K562 (cell line): ENCODE results near the gene ITGAE. TPM values are rescaled to one million over a fixed set of nuclear protein-coding genes. Genes with fewer than 3 reads are reported as not detected.

ENCODE experiments used
- ATAC-seq: fragments of 200-7000 bp; cut with Tn5 transposase; 3 replicates; pipeline ENCODE4 v1.9.1; 2020; ENCODE audit warnings: moderate library complexity
- BruUV-seq: library from RNA; stranded (reverse); fragments of 400-500 nt; replicated peaks from 2 replicates; lab custom pipeline; 2021; lab: Mats Ljungman, UMichigan
- CTCF ChIA-PET: fragments of 300-600 bp; formaldehyde crosslinking; extraction: SDS; loops from one replicate; lab custom pipeline; 2021; ENCODE audit warnings: low intra/inter-chr PET ratio; lab: Yijun Ruan, JAX
- POLR2A ChIA-PET: fragments of 300-600, 350-650 bp; sonication (Branson Sonifier 250); formaldehyde crosslinking; extraction: SDS; loops from one replicate; lab custom pipeline; 2021; ENCODE audit warnings: antibody characterized with exemption, inconsistent platforms; lab: Yijun Ruan, JAX
- DNase-seq, 4 experiments: peaks; one replicate each; pipeline versions ENCODE4 v3.0.0 to v3.0.0-alpha.2; 2011 to 2018; ENCODE audit warnings: low spot score in 3 of 4, mixed read lengths in 3 of 4; ENCODE audit errors: extremely low read depth in 1 of 4
- FAIRE-seq: peaks from 2 replicates; lab custom pipeline; 2011; peaks lifted over from hg19 to GRCh38; lab: Jason Lieb, UNC
- H2AFZ ChIP-seq: 2 replicates; pipeline ENCODE4 v1.6.0; 2011; ENCODE audit warnings: low read depth, low read length, control low read depth, inconsistent platforms
- H3K27ac ChIP-seq: fragments of 200-600 bp; 3 replicates; pipeline ENCODE4 v1.8.0; 2011; ENCODE audit warnings: low read depth, mild to moderate bottlenecking, control low read depth, inconsistent platforms, low read length, moderate library complexity, mixed read lengths; ENCODE audit errors: extremely low read depth
- H3K27me3 ChIP-seq, 2 experiments: fragments of 300-600 bp in 1 of 2; 2 replicates in 1 of 2; 3 replicates in 1 of 2; pipeline versions ENCODE4 v1.6.0 to v1.8.0; 2011; ENCODE audit warnings: inconsistent platforms in 2 of 2, low read length in 2 of 2, mild to moderate bottlenecking in 1 of 2, mixed read lengths in 1 of 2, moderate library complexity in 1 of 2; ENCODE audit not compliant: control insufficient read depth in 2 of 2, insufficient read depth in 2 of 2
- H3K36me3 ChIP-seq: fragments of 300-600 bp; 3 replicates; pipeline ENCODE4 v1.8.0; 2011; ENCODE audit warnings: mild to moderate bottlenecking, low read length, inconsistent platforms; ENCODE audit not compliant: control insufficient read depth, insufficient read depth
- H3K4me1 ChIP-seq, 2 experiments: fragments of 200-600 bp in 1 of 2; replicated peaks in 1 of 2; 2 replicates in 1 of 2; 3 replicates in 1 of 2; pipeline versions ENCODE4 v1.5.1 to v1.8.0; 2011; ENCODE audit warnings: inconsistent platforms in 2 of 2, low read length in 2 of 2, mild to moderate bottlenecking in 1 of 2, mixed read lengths in 1 of 2, moderate library complexity in 1 of 2; ENCODE audit not compliant: control insufficient read depth in 2 of 2, insufficient read depth in 2 of 2
- H3K4me2 ChIP-seq: 2 replicates; pipeline ENCODE4 v1.6.1; 2011; ENCODE audit warnings: low read length, control low read depth, inconsistent platforms, mixed read lengths; ENCODE audit not compliant: insufficient read depth
- H3K4me3 ChIP-seq: fragments of 200-600 bp; sonication (generic), shearing (Covaris generic); 2 replicates; pipeline ENCODE4 v1.5.1; 2016; ENCODE audit warnings: control low read depth, inconsistent platforms
- H3K79me2 ChIP-seq: fragments of 200-600 bp; 3 replicates; pipeline ENCODE4 v1.8.0; 2011; ENCODE audit warnings: low read length, inconsistent platforms; ENCODE audit not compliant: control insufficient read depth, insufficient read depth
- H3K9ac ChIP-seq, 2 experiments: 2 replicates each; pipeline versions ENCODE4 v1.6.0 to v1.6.1; 2011; ENCODE audit warnings: low read depth in 2 of 2, low read length in 2 of 2, control low read depth in 1 of 2, inconsistent platforms in 1 of 2, mild to moderate bottlenecking in 1 of 2, mixed read lengths in 1 of 2; ENCODE audit not compliant: insufficient read depth in 1 of 2
- H3K9me1 ChIP-seq: one replicate; pipeline ENCODE4 v1.6.0; 2011; ENCODE audit warnings: inconsistent platforms, mild to moderate bottlenecking, low read length, moderate library complexity; ENCODE audit not compliant: control insufficient read depth, insufficient read depth
- H3K9me3 ChIP-seq: replicated peaks from 2 replicates; pipeline ENCODE4 v1.5.1; 2011; ENCODE audit warnings: low read depth, low read length, inconsistent platforms; ENCODE audit not compliant: control insufficient read depth, insufficient read depth
- H4K20me1 ChIP-seq: replicated peaks from 2 replicates; pipeline ENCODE4 v1.6.1; 2011; ENCODE audit warnings: low read length, inconsistent platforms, mixed read lengths; ENCODE audit not compliant: control insufficient read depth, insufficient read depth
- KLF6 ChIP-seq: fragments of 250-450 bp; sonication (Bioruptor Pico); IDR thresholded peaks from 2 replicates; pipeline ENCODE4 v1.4.0; 2020; ENCODE audit warnings: mild to moderate bottlenecking, moderate library complexity, borderline replicate concordance
- RAD21 ChIP-seq, 2 experiments: fragments of 250-450 bp in 1 of 2; fragments of 450-650 bp in 1 of 2; sonication (Bioruptor Pico) in 1 of 2; formaldehyde crosslinking in 1 of 2; IDR thresholded peaks in 1 of 2; conservative IDR thresholded peaks in 1 of 2; 2 replicates each; pipeline versions ENCODE4 v1.4.0 to v1.8.0; 2020 to 2022; ENCODE audit warnings: mild to moderate bottlenecking in 2 of 2, moderate library complexity in 1 of 2
- TRIM28 ChIP-seq: fragments of 450-650 bp; IDR thresholded peaks from 2 replicates; pipeline ENCODE4 v1.6.1; 2017
- WGBS: fragments of 100-300 bp; shearing (Covaris generic); methylation state at CpG from one replicate; pipeline ENCODE4 v1.1.6; 2016; ENCODE audit warnings: low coverage, mixed read lengths; ENCODE audit not compliant: insufficient coverage; ENCODE audit errors: missing lambda C conversion rate; 5-methylcytosine and 5-hydroxymethylcytosine counted together
- in situ Hi-C: fragments of 300-500 bp; cut with MboI; formaldehyde crosslinking; loops from 4 replicates; pipeline ENCODE4 v1.15.0; 2018; ENCODE audit warnings: inconsistent platforms, mixed read lengths
- intact Hi-C: fragments of 100-400 bp; cut with micrococcal nuclease; formaldehyde crosslinking; loops from 2 replicates; pipeline ENCODE4 v1.14.2; 2022
- polyA plus RNA-seq, 8 experiments: library from polyadenylated mRNA; depleted of rRNA in 4 of 8; stranded (reverse) in 5 of 8; unstranded in 3 of 8; fragments of >200 nt; fragmentation: Nextera tagmentation in 2 of 8; fragmentation: Illumina TruSeq in 1 of 8; extraction: Ambion mirVana in 2 of 8; extraction: Trizol in 1 of 8; gene quantifications; 2 replicates each; pipeline versions ENCODE4 v1.2.1 to v1.2.3, GENCODE V29; 2011 to 2014; ENCODE audit warnings: inconsistent platforms in 1 of 8, missing spikeins in 1 of 8
- total RNA-seq, 7 experiments: library from RNA; depleted of rRNA in 6 of 7; stranded (reverse); fragments of >200 nt in 6 of 7; fragmentation: Illumina TruSeq in 2 of 7; extraction: Trizol in 2 of 7; gene quantifications; 2 replicates each; pipeline versions ENCODE4 v1.2.1 to v1.2.3, GENCODE V29; 2011 to 2021; ENCODE audit warnings: low replicate concordance in 1 of 7
- TF ChIP-seq, protein P1 (sequence below): fragments of 450-650 bp; IDR thresholded peaks from 2 replicates; pipeline ENCODE4 v1.7.1; 2018; ENCODE audit warnings: mild to moderate bottlenecking, low read depth; ENCODE audit not compliant: partially characterized antibody

The ITGAE gene
- total and polyA plus RNA-seq, 9 of the 15 experiments (the other 6 are each of a cell fraction or from before 2014, with no cell fraction given) = 14.8 to 160 (median 27.0) TPM

DNA sequence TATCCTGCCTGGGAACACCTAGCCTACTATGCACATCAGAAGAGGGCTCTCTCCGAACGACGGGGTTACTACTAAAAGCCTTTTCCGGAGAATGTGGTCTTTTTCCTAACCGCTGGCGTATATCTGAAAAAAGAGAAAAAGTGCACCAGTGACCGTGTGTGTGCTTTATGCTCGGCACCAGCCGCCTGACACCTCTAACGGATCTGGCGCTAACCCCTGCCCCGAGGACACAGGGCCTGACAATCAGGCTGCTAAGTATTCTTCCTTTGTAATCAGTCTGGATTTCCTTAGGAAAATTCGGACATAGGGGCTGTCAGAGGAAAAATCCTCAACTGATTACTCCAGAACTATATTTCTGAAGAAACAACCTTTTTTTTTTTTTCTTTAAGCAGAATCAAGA is 13.4 kb upstream of the ITGAE start:
- H3K9ac ChIP-seq = no peak overlapping the region
- CTCF ChIA-PET = no interaction called here
- H3K4me1 ChIP-seq = no peaks in the 10 kb centered on the region; a peak in 1 of 5 replicates
- BruUV-seq = no TSS peak
- no peaks in the 10 kb centered on the region for H3K9me1 ChIP-seq
- POLR2A ChIA-PET = no interaction called here
- no peaks in the 10 kb centered on the region for H3K9me3 ChIP-seq
- in situ Hi-C loops = no loop called here
- H2AFZ ChIP-seq = no peak overlapping the region
- no peaks in the 10 kb centered on the region for H4K20me1 ChIP-seq
- no peak overlapping the region for H3K4me3 ChIP-seq
- no peaks in the 10 kb centered on the region for H3K27me3 ChIP-seq
- DNase-seq (no peak), FAIRE-seq (no peak), ATAC-seq (no peak)
- H3K27ac ChIP-seq = no peak overlapping the region
- no peak overlapping the region for H3K4me2 ChIP-seq
- 95% methylated on average over 11 of the region's 13 CpGs for WGBS
- TF ChIP-seq KLF6 (CRISPR knock-in tag) = no peak
- no peak for TF ChIP-seq TRIM28
- TF ChIP-seq, protein P1, sequence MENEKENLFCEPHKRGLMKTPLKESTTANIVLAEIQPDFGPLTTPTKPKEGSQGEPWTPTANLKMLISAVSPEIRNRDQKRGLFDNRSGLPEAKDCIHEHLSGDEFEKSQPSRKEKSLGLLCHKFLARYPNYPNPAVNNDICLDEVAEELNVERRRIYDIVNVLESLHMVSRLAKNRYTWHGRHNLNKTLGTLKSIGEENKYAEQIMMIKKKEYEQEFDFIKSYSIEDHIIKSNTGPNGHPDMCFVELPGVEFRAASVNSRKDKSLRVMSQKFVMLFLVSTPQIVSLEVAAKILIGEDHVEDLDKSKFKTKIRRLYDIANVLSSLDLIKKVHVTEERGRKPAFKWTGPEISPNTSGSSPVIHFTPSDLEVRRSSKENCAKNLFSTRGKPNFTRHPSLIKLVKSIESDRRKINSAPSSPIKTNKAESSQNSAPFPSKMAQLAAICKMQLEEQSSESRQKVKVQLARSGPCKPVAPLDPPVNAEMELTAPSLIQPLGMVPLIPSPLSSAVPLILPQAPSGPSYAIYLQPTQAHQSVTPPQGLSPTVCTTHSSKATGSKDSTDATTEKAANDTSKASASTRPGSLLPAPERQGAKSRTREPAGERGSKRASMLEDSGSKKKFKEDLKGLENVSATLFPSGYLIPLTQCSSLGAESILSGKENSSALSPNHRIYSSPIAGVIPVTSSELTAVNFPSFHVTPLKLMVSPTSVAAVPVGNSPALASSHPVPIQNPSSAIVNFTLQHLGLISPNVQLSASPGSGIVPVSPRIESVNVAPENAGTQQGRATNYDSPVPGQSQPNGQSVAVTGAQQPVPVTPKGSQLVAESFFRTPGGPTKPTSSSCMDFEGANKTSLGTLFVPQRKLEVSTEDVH = no peak
- no peak for TF ChIP-seq RAD21 (CRISPR knock-in tag; conservative IDR thresholded peaks at IDR 0.05 in 1 of 2, IDR thresholded peaks at IDR 0.05 in 1 of 2)
- H3K79me2 ChIP-seq = no peaks in the 10 kb centered on the region
- peaks cover 79% of the 10 kb centered on the region; the same call in 2 of the 3 replicates for H3K36me3 ChIP-seq
- intact Hi-C loops = no loop called here
